H1 (cell line): ENCODE results near the gene TOP3A. TPM values are rescaled to one million over a fixed set of nuclear protein-coding genes. Genes with fewer than 3 reads are reported as not detected.

ENCODE experiments used
- CTCF ChIA-PET: fragments of 300-600 bp; sonication (Branson Sonifier 250); formaldehyde crosslinking; loops from one replicate; lab custom pipeline; 2021; ENCODE audit not compliant: partially characterized antibody; lab: Charles Lee
- POLR2A ChIA-PET: fragments of 300-600 bp; sonication (Branson Sonifier 250); formaldehyde crosslinking; loops from one replicate; lab custom pipeline; 2021; ENCODE audit warnings: inconsistent platforms; ENCODE audit not compliant: partially characterized antibody; lab: Charles Lee
- DNase-seq, 2 experiments: peaks; one replicate each; pipeline versions ENCODE4 v3.0.0 to v3.0.0-alpha.2; 2010 to 2022; ENCODE audit warnings: low spot score in 2 of 2, low read depth in 1 of 2, mixed read lengths in 1 of 2
- FAIRE-seq: peaks from 2 replicates; lab custom pipeline; 2011; peaks lifted over from hg19 to GRCh38; lab: Jason Lieb, UNC
- H2AFZ ChIP-seq: 2 replicates; pipeline ENCODE4 v1.8.1; 2012; ENCODE audit warnings: low read length, inconsistent platforms
- H2AK5ac ChIP-seq: 2 replicates; pipeline ENCODE4 v1.6.1; 2013; ENCODE audit warnings: low read depth, low read length
- H2BK120ac ChIP-seq: replicated peaks from 2 replicates; pipeline ENCODE3; 2013; ENCODE audit warnings: low read depth, low read length, inconsistent platforms
- H2BK12ac ChIP-seq: 2 replicates; pipeline ENCODE4 v1.6.1; 2013; ENCODE audit warnings: low read depth, low read length
- H2BK15ac ChIP-seq: 2 replicates; pipeline ENCODE4 v1.6.1; 2013; ENCODE audit warnings: low read length
- H2BK20ac ChIP-seq: 2 replicates; pipeline ENCODE4 v1.6.1; 2013; ENCODE audit warnings: low read length
- H2BK5ac ChIP-seq: 2 replicates; pipeline ENCODE4 v1.6.1; 2013; ENCODE audit warnings: low read depth, low read length
- H3K14ac ChIP-seq: 2 replicates; pipeline ENCODE4 v1.6.1; 2013; ENCODE audit warnings: inconsistent platforms; ENCODE audit not compliant: insufficient read length
- H3K18ac ChIP-seq: 2 replicates; pipeline ENCODE4 v1.6.1; 2013; ENCODE audit warnings: low read length; ENCODE audit errors: extremely low read depth
- H3K23ac ChIP-seq: 2 replicates; pipeline ENCODE4 v1.6.1; 2013; ENCODE audit warnings: inconsistent platforms; ENCODE audit not compliant: insufficient read length
- H3K23me2 ChIP-seq: 2 replicates; pipeline ENCODE4 v1.6.1; 2013; ENCODE audit warnings: low read depth, low read length
- H3K27ac ChIP-seq: 2 replicates; pipeline ENCODE4 v1.6.1; 2011; ENCODE audit warnings: low read depth, low read length, inconsistent platforms
- H3K27me3 ChIP-seq, 4 experiments: replicated peaks in 1 of 4; 1 replicate in 1 of 4; 2 replicates in 3 of 4; pipeline versions ENCODE4 v1.6.1 to v1.8.1; 2011 to 2013; ENCODE audit warnings: low read length in 3 of 4, mild to moderate bottlenecking in 3 of 4, inconsistent platforms in 2 of 4, mixed read lengths in 2 of 4, moderate library complexity in 1 of 4; ENCODE audit not compliant: control insufficient read depth in 3 of 4, insufficient read depth in 3 of 4; ENCODE audit errors: extremely low read depth in 1 of 4
- H3K36me3 ChIP-seq, 4 experiments: 2 replicates each; pipeline versions ENCODE4 v1.6.1 to v1.8.1; 2011 to 2013; ENCODE audit warnings: mild to moderate bottlenecking in 4 of 4, low read length in 3 of 4, moderate library complexity in 2 of 4, control low read depth in 1 of 4, inconsistent platforms in 1 of 4; ENCODE audit not compliant: insufficient read depth in 4 of 4, control insufficient read depth in 2 of 4
- H3K4ac ChIP-seq: replicated peaks from 2 replicates; pipeline ENCODE3; 2013; ENCODE audit warnings: low read length, low read depth, mixed read lengths, inconsistent platforms; ENCODE audit not compliant: insufficient read length
- H3K4me1 ChIP-seq, 4 experiments: replicated peaks in 1 of 4; 1 replicate in 1 of 4; 2 replicates in 3 of 4; pipeline versions ENCODE4 v1.6.1 to v1.8.1; 2011 to 2013; ENCODE audit warnings: low read length in 3 of 4, inconsistent platforms in 2 of 4, mixed read lengths in 1 of 4; ENCODE audit not compliant: insufficient read depth in 4 of 4, control insufficient read depth in 3 of 4
- H3K4me2 ChIP-seq, 2 experiments: 2 replicates each; pipeline versions ENCODE4 v1.6.1 to v1.8.1; 2011 to 2013; ENCODE audit warnings: low read depth in 2 of 2, low read length in 2 of 2, control low read depth in 1 of 2, inconsistent platforms in 1 of 2, mild to moderate bottlenecking in 1 of 2; ENCODE audit not compliant: insufficient read depth in 1 of 2
- H3K4me3 ChIP-seq, 4 experiments: fragments of 200-600, 300-600 bp in 1 of 4; sonication (generic), shearing (Covaris generic), sonication (Bioruptor Twin) in 1 of 4; 2 replicates each; pipeline versions ENCODE4 v1.5.1 to v1.8.1; 2011 to 2016; ENCODE audit warnings: low read length in 4 of 4, low read depth in 3 of 4, control low read depth in 2 of 4, inconsistent platforms in 2 of 4, mild to moderate bottlenecking in 2 of 4, mixed read lengths in 1 of 4, moderate library complexity in 1 of 4; ENCODE audit not compliant: insufficient read depth in 2 of 4; ENCODE audit errors: extremely low read depth in 1 of 4
- H3K56ac ChIP-seq: replicated peaks from 2 replicates; pipeline ENCODE3; 2013; ENCODE audit warnings: low read depth, mild to moderate bottlenecking, mixed read lengths, low read length, inconsistent platforms; ENCODE audit not compliant: insufficient read length
- H3K79me1 ChIP-seq: 2 replicates; pipeline ENCODE4 v1.6.1; 2013; ENCODE audit warnings: low read depth, low read length, control low read depth
- H3K79me2 ChIP-seq, 2 experiments: 2 replicates each; pipeline versions ENCODE4 v1.6.1 to v1.8.1; 2012 to 2013; ENCODE audit warnings: low read length in 2 of 2, mild to moderate bottlenecking in 2 of 2, inconsistent platforms in 1 of 2; ENCODE audit not compliant: insufficient read depth in 2 of 2, control insufficient read depth in 1 of 2
- H3K9ac ChIP-seq, 4 experiments: replicated peaks in 1 of 4; 1 replicate in 1 of 4; 2 replicates in 3 of 4; pipeline versions ENCODE4 v1.6.1 to v1.8.1; 2011 to 2013; ENCODE audit warnings: low read depth in 3 of 4, low read length in 3 of 4, control low read depth in 2 of 4, mild to moderate bottlenecking in 2 of 4, moderate library complexity in 2 of 4, inconsistent platforms in 1 of 4; ENCODE audit errors: extremely low read depth in 1 of 4
- H3K9me3 ChIP-seq, 2 experiments: 2 replicates each; pipeline versions ENCODE4 v1.6.1 to v1.8.1; 2012 to 2013; ENCODE audit warnings: mild to moderate bottlenecking in 2 of 2, moderate library complexity in 2 of 2, control low read depth in 1 of 2, inconsistent platforms in 1 of 2, low read depth in 1 of 2, low read length in 1 of 2, mixed read lengths in 1 of 2; ENCODE audit not compliant: insufficient read depth in 2 of 2
- H4K20me1 ChIP-seq, 2 experiments: replicated peaks in 1 of 2; 2 replicates each; pipeline versions ENCODE3 to v1.8.1; 2011 to 2013; ENCODE audit warnings: inconsistent platforms in 2 of 2, low read length in 2 of 2, mild to moderate bottlenecking in 1 of 2; ENCODE audit not compliant: insufficient read depth in 2 of 2, control insufficient read depth in 1 of 2
- H4K5ac ChIP-seq: 2 replicates; pipeline ENCODE4 v1.6.1; 2013; ENCODE audit warnings: low read length, low read depth, mixed read lengths, inconsistent platforms; ENCODE audit not compliant: insufficient read length
- H4K8ac ChIP-seq: 2 replicates; pipeline ENCODE4 v1.8.0; 2013; ENCODE audit warnings: mild to moderate bottlenecking, moderate library complexity, low read length, inconsistent platforms; ENCODE audit not compliant: insufficient read depth; ENCODE audit errors: extremely low read depth
- H4K91ac ChIP-seq: replicated peaks from 2 replicates; pipeline ENCODE3; 2013; ENCODE audit warnings: low read length, mixed read lengths, inconsistent platforms; ENCODE audit not compliant: insufficient read length
- KDM1A ChIP-seq: fragments of 200-600, 300-600 bp; sonication (generic); IDR thresholded peaks from 2 replicates; pipeline ENCODE4 v1.7.1; 2016; ENCODE audit warnings: mild to moderate bottlenecking, low read length, borderline replicate concordance
- SAP30 ChIP-seq: fragments of 300-600 bp; sonication (generic); IDR thresholded peaks from 2 replicates; pipeline ENCODE4 v1.7.1; 2012; ENCODE audit warnings: low read length, moderate library complexity, mild to moderate bottlenecking, inconsistent platforms; ENCODE audit not compliant: insufficient read depth, insufficient replicate concordance
- SP4 ChIP-seq: IDR thresholded peaks from 2 replicates; pipeline ENCODE4 v1.6.1; 2012; ENCODE audit warnings: low read length, inconsistent platforms
- WGBS, 2 experiments: shearing (Covaris generic) in 1 of 2; methylation state at CpG; one replicate each; pipeline versions ENCODE4 v1.1.6 to v1.1.7; 2013 to 2015; ENCODE audit warnings: low lambda C conversion rate in 2 of 2, mixed read lengths in 2 of 2, inconsistent platforms in 1 of 2, low coverage in 1 of 2, missing lambda C conversion rate in 1 of 2; ENCODE audit not compliant: insufficient replicate concordance in 2 of 2, insufficient coverage in 1 of 2, insufficient read length in 1 of 2; ENCODE audit errors: extremely low coverage in 1 of 2, missing lambda C conversion rate in 1 of 2; 5-methylcytosine and 5-hydroxymethylcytosine counted together
- long read RNA-seq, 2 experiments: library from RNA in 1 of 2; library from capped mRNA in 1 of 2; stranded (forward); transcript quantifications; one replicate each; pipeline ENCODE4 v2.0.0, GENCODE V29; 2021; ENCODE audit warnings: inconsistent platforms in 1 of 2
- polyA minus RNA-seq, 3 experiments: library from RNA; depleted of rRNA, polyadenylated mRNA; stranded (reverse); fragments of >200 nt; gene quantifications; 1 replicate in 2 of 3; 2 replicates in 1 of 3; pipeline ENCODE4 v1.2.3, GENCODE V29; 2011
- polyA plus RNA-seq, 7 experiments: library from polyadenylated mRNA; depleted of rRNA in 3 of 7; stranded (reverse) in 5 of 7; unstranded in 2 of 7; fragments of >200 nt in 5 of 7; fragments of 200-250 nt in 2 of 7; gene quantifications; 1 replicate in 5 of 7; 2 replicates in 1 of 7; 4 replicates in 1 of 7; pipeline versions ENCODE4 v1.2.1 to v1.2.3, GENCODE V29; 2011 to 2013; ENCODE audit warnings: missing spikeins in 2 of 7, mixed read lengths in 2 of 7
- total RNA-seq: library from RNA; stranded (reverse); fragmentation: NEBNext Ultra II Directional; extraction: Animal tissue kit (Norgen Biotek cat#: 25700); gene quantifications from 2 replicates; pipeline ENCODE4 v1.2.1, GENCODE V29; 2021

The TOP3A gene, protein sequence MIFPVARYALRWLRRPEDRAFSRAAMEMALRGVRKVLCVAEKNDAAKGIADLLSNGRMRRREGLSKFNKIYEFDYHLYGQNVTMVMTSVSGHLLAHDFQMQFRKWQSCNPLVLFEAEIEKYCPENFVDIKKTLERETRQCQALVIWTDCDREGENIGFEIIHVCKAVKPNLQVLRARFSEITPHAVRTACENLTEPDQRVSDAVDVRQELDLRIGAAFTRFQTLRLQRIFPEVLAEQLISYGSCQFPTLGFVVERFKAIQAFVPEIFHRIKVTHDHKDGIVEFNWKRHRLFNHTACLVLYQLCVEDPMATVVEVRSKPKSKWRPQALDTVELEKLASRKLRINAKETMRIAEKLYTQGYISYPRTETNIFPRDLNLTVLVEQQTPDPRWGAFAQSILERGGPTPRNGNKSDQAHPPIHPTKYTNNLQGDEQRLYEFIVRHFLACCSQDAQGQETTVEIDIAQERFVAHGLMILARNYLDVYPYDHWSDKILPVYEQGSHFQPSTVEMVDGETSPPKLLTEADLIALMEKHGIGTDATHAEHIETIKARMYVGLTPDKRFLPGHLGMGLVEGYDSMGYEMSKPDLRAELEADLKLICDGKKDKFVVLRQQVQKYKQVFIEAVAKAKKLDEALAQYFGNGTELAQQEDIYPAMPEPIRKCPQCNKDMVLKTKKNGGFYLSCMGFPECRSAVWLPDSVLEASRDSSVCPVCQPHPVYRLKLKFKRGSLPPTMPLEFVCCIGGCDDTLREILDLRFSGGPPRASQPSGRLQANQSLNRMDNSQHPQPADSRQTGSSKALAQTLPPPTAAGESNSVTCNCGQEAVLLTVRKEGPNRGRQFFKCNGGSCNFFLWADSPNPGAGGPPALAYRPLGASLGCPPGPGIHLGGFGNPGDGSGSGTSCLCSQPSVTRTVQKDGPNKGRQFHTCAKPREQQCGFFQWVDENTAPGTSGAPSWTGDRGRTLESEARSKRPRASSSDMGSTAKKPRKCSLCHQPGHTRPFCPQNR
- 46.2 and 54.3 TPM in 2 replicates for total RNA-seq
- polyA plus RNA-seq (2011; rRNA removed), result 21.5 and 23.4 TPM in 2 replicates
- polyA plus RNA-seq (2011; cell fraction: cytosol; rRNA removed), result 24.9 TPM
- 40.5 TPM for polyA plus RNA-seq (2011; cell fraction: nucleus; rRNA removed)
- polyA plus RNA-seq (2012, experiment 1 of 2), result 36.7 to 39.0 TPM (median 38.6 TPM) in 4 replicates
- polyA plus RNA-seq (2012, experiment 2 of 2), result 27.9 TPM
- polyA plus RNA-seq (2013, experiment 1 of 2), result 24.5 TPM
- polyA plus RNA-seq (2013, experiment 2 of 2), result 22.6 TPM
- 72.0 and 81.1 TPM in 2 replicates for polyA minus RNA-seq (2011; rRNA and poly(A)+ RNA removed)
- 26.3 TPM for polyA minus RNA-seq (2011; cell fraction: cytosol; rRNA and poly(A)+ RNA removed)
- 55.5 TPM for polyA minus RNA-seq (2011; cell fraction: nucleus; rRNA and poly(A)+ RNA removed)
- long read RNA-seq, experiment 1, full-length matches to known transcripts, result 1 of 16 reads
- long read RNA-seq, experiment 1, partial matches to known transcripts, result 13 of 16 reads
- long read RNA-seq, experiment 1, other reads (novel, unspliced or antisense), result 2 of 16 reads
- long read RNA-seq, experiment 2, partial matches to known transcripts, result 2 of 5 reads
- long read RNA-seq, experiment 2, other reads (novel, unspliced or antisense), result 1 of 5 reads

GRCh38 chr17:18314731-18315561, at the start of gene TOP3A, which contains the start of gene SMCR8:
Gene TOP3A (minus strand): TSS chr17:18314994. CDS start chr17:18314778, 216 bp downstream.
Gene SMCR8 (plus strand): TSS chr17:18315293. CDS start chr17:18315790, 497 bp downstream.
- Histone ChIP-seq H3K18ac (peak within 1 kb of the TSS; percentile 68), H3K36me3 (peaks cover 0 to 26% (median 12%) of the 10 kb centered on the region in 4 experiments; a peak in 4 of 8 replicates), H2AFZ (peak within 1 kb of the TSS; percentile 7; the same call in 1 of the 2 replicates), H3K4me3 (peak within 1 kb of the TSS; percentile 83 to 92 (median 86)), H2BK120ac (no peak within 1 kb of the TSS), H4K8ac (peak within 1 kb of the TSS; percentile 99), H3K9ac (peak within 1 kb of the TSS; percentile 81 to 91 (median 86)), H3K9me3 (no peaks in the 10 kb centered on the region), H3K23me2 (peaks cover 7% of the 10 kb centered on the region), H3K4me1 (peaks cover 0 to 12% (median 4%) of the 10 kb centered on the region in 4 experiments; a peak in 5 of 7 replicates), H2BK5ac (peak within 1 kb of the TSS; percentile 94), H4K91ac (peak within 1 kb of the TSS; percentile 89), H3K79me1 (peaks cover 27% of the 10 kb centered on the region), H2BK12ac (no peak within 1 kb of the TSS), H3K79me2 (peaks cover 30 to 82% of the 10 kb centered on the region in 2 experiments), H3K23ac (peak within 1 kb of the TSS; percentile 19), H3K27me3 (no peaks in the 10 kb centered on the region), H2AK5ac (peak within 1 kb of the TSS; percentile 5; the same call in 1 of the 2 replicates), H3K27ac (peak within 1 kb of the TSS; percentile 84), H3K4me2 (peak within 1 kb of the TSS; percentile 96 to 100), H4K5ac (peak within 1 kb of the TSS; percentile 65), H4K20me1 (peaks cover 17 to 24% of the 10 kb centered on the region in 2 experiments), H3K56ac (peak within 1 kb of the TSS; percentile 56), H2BK15ac (no peak within 1 kb of the TSS), H3K4ac (no peak within 1 kb of the TSS), H3K14ac (no peak within 1 kb of the TSS), H2BK20ac (no peak within 1 kb of the TSS)
- ChIA-PET CTCF (interaction anchor here (0.6 to 0.8 kb wide), 2 partner anchors 67 to 98 kb away, joined by 3 read pairs; no protein-coding TSS in a partner anchor), POLR2A (interaction anchor here (0.6 to 2.7 kb wide), 15 partner anchors 8 to 131 kb away, joined by 3 to 15 read pairs (median 5); partner anchors contain the start of genes ALKBH5, LLGL1 and SHMT1)
- FAIRE-seq, result no peak
- peak; percentile 85 to 93 for DNase-seq
- 1% methylated on average over 54 of the region's 78 CpGs; no CpG with 5 or more reads in 1 of the 2 experiments for WGBS, 2 experiments
- TF ChIP-seq SP4 (peak; percentile 96), SAP30 (no peak), KDM1A (no peak)
